Ishikawa (cell line): ENCODE data around the gene A2ML1.

ENCODE experiments used
- CEBPB ChIP-seq: IDR thresholded peaks from 2 replicates; pipeline ENCODE4 v1.6.1; 2012
- CREB1 ChIP-seq: IDR thresholded peaks from 2 replicates; pipeline ENCODE4 v1.6.1; 2012; ENCODE audit warnings: low read depth
- EGR1 ChIP-seq: IDR thresholded peaks from 2 replicates; pipeline ENCODE4 v1.6.1; 2012
- EP300 ChIP-seq: IDR thresholded peaks from 2 replicates; pipeline ENCODE4 v1.6.1; 2012; ENCODE audit warnings: borderline replicate concordance
- FOXM1 ChIP-seq: IDR thresholded peaks from 2 replicates; pipeline ENCODE4 v1.6.1; 2012; ENCODE audit warnings: low read depth, borderline replicate concordance
- NFIC ChIP-seq: IDR thresholded peaks from 2 replicates; pipeline ENCODE4 v1.6.1; 2012
- RAD21 ChIP-seq: IDR thresholded peaks from 2 replicates; pipeline ENCODE4 v1.6.1; 2012; ENCODE audit warnings: low read depth
- REST ChIP-seq: IDR thresholded peaks from 2 replicates; pipeline ENCODE4 v1.6.1; 2012; ENCODE audit warnings: low read depth, mild to moderate bottlenecking
- TAF1 ChIP-seq: IDR thresholded peaks from 2 replicates; pipeline ENCODE4 v1.6.1; 2012; ENCODE audit warnings: low read depth, mild to moderate bottlenecking
- TCF12 ChIP-seq: IDR thresholded peaks from 2 replicates; pipeline ENCODE4 v1.6.1; 2012; ENCODE audit warnings: low read depth
- TEAD4 ChIP-seq: IDR thresholded peaks from 2 replicates; pipeline ENCODE4 v1.6.1; 2012
- YY1 ChIP-seq: IDR thresholded peaks from 2 replicates; pipeline ENCODE4 v1.6.1; 2012; ENCODE audit warnings: low read depth
- ZBTB7A ChIP-seq: IDR thresholded peaks from 2 replicates; pipeline ENCODE4 v1.6.1; 2012; ENCODE audit warnings: low read depth
- TF ChIP-seq, protein P1 (sequence below): IDR thresholded peaks from 2 replicates; pipeline ENCODE4 v1.6.1; 2012
- TF ChIP-seq, protein P2 (sequence below): IDR thresholded peaks from 2 replicates; pipeline ENCODE4 v1.6.1; 2012

A2ML1 gene

DNA sequence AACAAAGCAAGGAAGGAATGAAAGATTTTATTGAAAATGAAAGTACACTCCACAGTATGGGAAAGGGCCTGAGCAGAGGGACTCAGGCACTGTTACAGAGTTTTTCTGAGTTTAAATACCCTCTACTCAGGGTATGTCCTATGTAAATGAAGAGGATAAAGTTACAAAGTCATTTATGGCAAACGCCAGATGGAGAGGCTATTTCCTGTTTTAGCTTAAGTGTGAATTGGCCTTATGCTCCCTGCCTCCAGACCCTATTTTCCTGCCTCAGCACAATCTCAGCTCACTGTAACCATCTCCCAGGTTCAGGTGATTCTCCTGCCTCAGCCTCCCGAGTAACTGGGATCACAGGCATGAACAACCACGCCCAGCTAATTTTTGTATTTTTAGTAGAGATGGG, 85.1 kb downstream of the A2ML1 start:
- TF ChIP-seq, protein P1, sequence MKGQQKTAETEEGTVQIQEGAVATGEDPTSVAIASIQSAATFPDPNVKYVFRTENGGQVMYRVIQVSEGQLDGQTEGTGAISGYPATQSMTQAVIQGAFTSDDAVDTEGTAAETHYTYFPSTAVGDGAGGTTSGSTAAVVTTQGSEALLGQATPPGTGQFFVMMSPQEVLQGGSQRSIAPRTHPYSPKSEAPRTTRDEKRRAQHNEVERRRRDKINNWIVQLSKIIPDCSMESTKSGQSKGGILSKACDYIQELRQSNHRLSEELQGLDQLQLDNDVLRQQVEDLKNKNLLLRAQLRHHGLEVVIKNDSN: no peak
- TF ChIP-seq, protein P2, sequence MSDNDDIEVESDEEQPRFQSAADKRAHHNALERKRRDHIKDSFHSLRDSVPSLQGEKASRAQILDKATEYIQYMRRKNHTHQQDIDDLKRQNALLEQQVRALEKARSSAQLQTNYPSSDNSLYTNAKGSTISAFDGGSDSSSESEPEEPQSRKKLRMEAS: no peak
- TF ChIP-seq CREB1 (no peak), EP300 (no peak)

DNA sequence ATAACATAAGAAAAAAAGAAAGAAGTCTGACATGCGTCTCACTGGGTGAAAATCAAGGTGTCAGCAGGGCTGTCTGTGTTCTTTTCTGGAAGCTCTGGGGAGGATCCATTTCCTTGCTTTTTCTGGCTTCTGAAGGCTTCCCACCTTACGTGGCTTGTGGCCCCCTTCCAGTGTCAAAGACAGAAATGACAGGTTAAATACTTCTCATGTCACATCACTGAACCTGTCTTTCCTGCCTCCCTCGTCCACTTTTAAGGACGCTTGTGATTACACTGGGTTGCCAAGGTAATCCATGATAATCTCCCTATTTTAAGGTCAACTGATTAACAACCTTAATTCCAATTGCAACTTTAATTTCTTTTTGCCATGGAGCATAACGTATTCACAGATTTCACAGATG, 87.3 kb downstream of the A2ML1 start:
- TF ChIP-seq CEBPB (no peak), CREB1 (no peak), EP300 (no peak), FOXM1 (no peak), TEAD4 (no peak), EGR1 (no peak), ZBTB7A (no peak), REST (no peak), YY1 (no peak), TAF1 (no peak), NFIC (no peak)
- TF ChIP-seq, protein P2: no peak
- TF ChIP-seq, protein P1: no peak

GRCh38 chr12:8911606-8912268, 89.3 kb downstream of the A2ML1 start:
- TF ChIP-seq, protein P1: no peak
- TF ChIP-seq RAD21 (no peak), TAF1 (no peak), ZBTB7A (no peak), YY1 (no peak), CEBPB (no peak), REST (no peak), EGR1 (no peak), NFIC (no peak), FOXM1 (no peak), EP300 (no peak), TEAD4 (no peak), CREB1 (no peak), TCF12 (no peak)
- TF ChIP-seq, protein P2: no peak

GRCh38 chr12:8912914-8913313, 90.5 kb downstream of the A2ML1 start:
- TF ChIP-seq YY1 (no peak), CREB1 (no peak)
- TF ChIP-seq, protein P2: no peak

DNA sequence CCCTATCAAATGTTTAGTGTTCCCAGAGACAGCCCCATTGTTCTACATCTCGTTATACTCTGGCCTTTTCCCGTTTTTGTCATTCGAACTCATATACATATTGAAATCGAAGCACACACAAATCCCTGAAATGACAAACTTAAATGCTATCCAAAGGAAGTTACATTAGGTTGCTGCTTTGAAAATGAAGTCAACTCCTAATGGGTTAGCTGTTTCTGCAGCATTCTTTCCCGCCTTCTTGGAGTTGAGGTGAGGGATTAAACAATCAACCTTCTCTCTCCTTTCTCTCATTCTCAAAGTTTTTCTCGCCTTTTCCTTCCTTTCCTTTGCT, 91.2 kb downstream of the A2ML1 start:
- TF ChIP-seq REST: no peak
- no peak for TF ChIP-seq TAF1
- no peak for TF ChIP-seq TEAD4
- TF ChIP-seq NFIC: no peak
- TF ChIP-seq CREB1: no peak
- TF ChIP-seq FOXM1: no peak
- TF ChIP-seq EGR1: no peak
- TF ChIP-seq YY1: no peak
